ENCODE results near the gene KRT33A.
"Not testable (repeated sequence)": the region's sequence is repeated elsewhere in the genome, so short reads cannot be mapped to it uniquely, and the experiment has no call there.

Gene KRT33A

DNA sequence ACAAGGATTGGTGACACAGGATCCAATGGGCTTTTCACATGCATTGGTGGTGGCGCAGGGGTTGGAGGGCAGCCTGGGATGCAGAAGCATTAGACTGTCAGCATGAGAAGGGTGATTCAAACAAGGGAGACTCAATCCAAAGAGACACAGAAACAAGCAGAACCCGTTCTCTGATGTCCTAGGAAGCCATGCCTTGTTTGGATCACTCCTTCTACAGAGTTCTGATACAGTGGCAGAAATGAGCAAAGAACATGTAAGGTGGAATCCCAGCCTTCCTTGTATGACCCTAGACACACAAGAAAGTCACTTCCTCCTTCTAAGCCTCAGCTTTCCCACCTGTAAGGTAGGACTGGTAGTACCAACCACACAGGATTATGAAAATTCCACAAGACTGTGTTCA is 13.3 kb upstream of the KRT33A start:
- no peak for DNase-seq (ENCODE audit: low read depth)

DNA sequence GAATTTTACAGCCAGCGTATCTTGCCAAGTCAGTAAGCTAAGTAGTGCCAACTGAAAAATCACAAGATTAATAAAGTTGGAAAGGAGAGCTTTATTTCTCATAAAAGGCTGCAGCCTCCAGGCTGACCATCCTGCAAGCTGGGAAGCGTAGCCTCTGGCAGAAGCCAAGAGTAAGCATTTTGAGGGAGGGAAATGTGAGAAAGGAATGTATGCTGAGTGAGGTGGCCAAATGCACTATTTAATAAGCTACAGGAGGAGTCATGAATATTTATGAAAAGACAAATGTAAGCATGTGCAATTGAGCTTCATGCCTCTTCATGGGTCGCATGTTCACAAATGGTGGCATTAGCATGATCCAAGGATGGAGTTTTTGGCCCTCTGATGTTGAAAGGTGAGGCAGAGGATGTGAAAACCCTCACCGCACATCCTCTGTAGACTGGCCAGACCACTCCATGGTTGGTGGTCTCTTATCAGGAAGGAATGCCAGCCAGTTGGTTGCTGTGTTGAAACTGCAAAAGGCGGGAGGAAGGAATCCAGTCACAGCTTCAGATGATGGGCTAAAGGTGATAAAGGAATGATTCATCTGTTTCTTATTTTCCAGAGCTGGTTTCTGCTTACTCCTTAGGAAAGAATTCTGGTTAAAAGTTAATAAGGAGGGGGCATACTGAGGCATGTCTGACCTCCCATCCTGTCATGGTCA is 9.8 kb upstream of the KRT33A start:
- DNase-seq (ENCODE audit: low read depth): no peak

DNA sequence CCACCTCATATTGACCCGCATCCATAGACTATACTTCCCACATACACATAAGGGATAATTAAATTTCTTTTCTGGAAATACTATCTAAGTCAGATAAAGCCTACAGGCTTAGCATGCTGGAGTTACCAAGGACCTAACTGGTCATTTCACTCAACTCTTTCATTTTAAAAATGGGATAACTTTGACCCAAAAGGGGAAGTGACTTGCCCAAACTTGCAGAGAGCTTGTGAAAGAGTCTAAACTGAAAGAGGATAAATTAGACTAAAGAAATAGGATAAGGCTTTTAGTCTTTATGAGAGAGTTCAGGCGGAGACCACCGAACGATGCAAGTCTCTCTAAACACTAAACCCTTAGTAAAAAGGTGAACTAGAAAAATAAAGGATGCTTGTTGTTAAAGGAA is 3.9 kb upstream of the KRT33A start:
- no peak for DNase-seq (ENCODE audit: low read depth)

DNA sequence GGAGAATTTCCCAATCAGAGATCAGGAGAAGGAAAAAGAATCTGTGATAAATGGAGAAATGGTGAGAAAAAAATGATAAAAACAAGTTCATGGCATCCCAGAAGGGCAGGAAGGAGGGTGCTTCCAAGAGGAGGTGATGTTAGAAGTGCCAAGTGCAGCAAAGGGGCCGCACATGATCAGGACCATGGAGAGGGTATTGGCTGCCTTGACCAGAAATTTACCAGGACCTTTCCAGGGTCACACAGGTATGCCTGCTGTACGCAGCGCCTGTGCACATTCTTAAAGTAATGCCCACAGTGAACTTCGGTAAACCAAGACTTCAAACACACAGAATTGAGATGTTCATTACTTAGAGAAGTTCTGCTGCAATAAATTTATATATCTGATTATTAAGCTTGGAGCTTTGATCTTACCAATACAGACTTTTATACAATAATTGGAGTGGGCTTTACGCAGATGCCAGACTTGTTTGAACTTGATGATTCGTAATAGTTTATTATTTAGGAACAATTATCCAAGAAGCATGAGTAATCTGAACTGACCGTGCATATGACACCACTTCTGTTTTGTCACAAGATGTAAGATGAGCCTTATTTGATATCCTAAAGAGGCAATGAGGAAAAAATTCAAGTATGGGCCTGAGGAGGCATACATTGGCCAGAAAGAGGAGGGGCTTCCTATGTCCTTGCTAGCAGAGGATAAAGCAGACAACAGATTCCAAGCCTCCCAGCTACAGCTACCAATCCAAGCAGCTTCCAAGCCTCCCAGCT is 2.2 kb upstream of the KRT33A start:
- DNase-seq (ENCODE audit: low read depth): no peak

DNA sequence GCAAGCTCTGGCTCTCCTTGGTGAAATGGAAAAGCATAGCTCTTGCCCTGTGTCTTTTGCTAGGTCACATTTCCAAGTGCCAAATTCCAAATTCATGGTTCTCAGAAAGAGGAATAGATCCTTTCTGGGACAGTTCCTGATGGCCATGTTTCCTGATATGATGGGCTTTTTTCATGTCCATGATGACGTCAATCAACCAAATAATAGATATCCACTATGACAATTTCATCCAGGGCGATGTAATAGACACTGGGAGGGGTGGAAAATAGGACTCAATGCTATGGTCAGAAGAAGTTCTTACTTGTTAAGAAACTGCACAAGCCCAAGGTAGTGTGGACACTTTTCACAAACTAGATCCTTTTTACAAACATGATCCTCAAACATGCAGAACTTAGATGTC is 549 bp upstream of the KRT33A start:
- no peak for DNase-seq (ENCODE audit: low read depth)

DNA sequence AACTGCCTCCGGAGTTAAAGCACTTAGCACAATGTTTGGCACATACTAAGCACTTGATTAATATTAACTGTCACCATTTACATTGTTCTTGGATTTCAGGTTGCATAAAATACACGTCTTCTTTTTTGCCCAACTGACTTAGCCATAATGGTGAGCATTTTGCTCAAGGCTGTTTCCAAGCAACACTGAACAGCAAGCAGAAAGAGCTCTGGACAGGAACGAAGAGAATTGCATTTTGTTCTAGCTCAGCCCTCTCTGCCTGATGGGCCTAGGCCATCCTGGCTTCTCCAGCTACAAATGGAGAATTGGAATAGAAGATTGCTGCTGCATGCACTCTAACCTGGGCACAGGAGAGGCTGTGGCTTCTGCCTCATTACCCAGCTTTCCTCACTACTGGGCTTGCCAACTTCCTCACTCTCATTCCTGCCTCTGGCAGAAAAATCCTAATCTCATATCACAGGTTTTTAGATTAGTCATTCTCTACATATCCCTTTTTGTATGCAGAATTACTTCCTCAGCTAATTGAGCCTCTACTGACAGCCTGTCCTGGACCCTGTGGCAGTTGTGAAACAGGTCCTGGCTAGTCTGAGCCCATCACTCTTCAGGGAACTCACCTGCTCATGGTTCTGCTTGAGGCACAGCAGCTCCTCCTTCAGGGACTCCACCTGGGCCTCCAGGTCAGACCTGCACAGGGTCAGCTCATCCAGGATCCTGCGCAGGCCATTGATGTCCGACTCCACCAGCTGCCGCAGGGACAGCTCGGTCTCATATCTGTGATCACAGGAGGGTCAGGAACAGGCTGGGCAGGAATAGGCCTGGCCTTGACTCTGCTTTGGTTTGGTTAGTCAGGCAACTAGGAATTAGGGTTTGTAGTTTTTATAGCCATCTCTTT is 2.5 kb downstream of the KRT33A start:
- DNase-seq (ENCODE audit: low read depth): no peak

DNA sequence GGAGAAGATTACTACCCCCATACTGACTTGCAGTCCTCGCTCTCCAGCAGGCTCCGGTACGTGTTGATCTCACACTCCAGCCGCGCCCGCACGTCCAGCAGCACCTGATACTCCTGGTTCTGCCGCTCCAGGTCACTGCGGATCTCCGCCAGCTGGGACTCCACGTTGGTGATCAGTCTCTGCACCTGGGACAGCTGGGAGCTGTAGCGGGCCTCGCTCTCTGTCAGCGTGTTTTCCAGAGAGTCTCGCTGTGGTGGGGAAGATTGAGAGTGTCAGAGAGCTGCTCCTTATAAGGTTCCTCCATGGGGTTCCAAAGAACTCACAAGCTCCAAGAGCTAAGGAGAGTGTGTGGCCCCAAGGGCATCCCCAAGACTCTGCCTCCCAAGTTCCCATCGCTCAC is 4.2 kb downstream of the KRT33A start:
- not testable (repeated sequence) for DNase-seq (ENCODE audit: low read depth)

DNA sequence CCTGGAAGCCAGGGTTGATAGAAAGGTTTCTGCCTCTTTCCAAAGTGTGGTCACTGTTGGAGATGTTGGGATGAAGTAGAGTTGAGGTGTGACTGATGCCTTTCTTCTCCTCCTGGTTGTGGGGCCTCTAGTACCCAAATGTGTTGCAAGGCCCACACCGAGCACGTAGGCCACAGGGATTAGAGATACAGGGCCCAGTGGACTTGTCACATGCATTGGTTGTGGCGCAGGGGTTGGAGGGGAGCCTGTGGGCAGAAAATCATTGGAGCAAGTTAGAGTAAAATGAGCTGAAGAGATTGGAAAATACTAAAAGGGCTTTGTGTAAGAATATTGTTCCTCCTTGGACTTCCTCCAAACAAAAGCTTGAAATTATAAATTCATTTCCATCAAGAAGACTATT is 4.6 kb downstream of the KRT33A start:
- DNase-seq (ENCODE audit: low read depth): no peak

DNA sequence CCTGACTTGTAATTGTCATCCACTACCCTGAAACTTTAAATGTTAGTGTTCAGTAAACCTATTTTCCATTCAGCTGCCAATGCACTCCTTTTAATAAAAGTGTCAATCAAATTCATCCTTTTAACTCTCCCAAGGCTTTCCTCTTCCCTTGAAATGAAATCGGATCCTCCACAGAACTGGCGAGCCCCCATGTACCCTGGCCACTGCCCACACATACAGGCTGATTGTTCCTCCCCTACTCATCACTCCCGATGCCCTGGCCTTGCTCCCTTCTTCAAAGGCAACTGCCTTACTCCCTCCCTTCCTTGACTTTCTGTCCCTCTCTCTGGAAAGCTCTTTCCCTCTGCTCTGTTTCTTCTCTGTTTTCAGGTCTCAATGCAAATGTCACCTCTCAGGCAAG is 7.6 kb downstream of the KRT33A start:
- no peak for DNase-seq (ENCODE audit: low read depth)

DNA sequence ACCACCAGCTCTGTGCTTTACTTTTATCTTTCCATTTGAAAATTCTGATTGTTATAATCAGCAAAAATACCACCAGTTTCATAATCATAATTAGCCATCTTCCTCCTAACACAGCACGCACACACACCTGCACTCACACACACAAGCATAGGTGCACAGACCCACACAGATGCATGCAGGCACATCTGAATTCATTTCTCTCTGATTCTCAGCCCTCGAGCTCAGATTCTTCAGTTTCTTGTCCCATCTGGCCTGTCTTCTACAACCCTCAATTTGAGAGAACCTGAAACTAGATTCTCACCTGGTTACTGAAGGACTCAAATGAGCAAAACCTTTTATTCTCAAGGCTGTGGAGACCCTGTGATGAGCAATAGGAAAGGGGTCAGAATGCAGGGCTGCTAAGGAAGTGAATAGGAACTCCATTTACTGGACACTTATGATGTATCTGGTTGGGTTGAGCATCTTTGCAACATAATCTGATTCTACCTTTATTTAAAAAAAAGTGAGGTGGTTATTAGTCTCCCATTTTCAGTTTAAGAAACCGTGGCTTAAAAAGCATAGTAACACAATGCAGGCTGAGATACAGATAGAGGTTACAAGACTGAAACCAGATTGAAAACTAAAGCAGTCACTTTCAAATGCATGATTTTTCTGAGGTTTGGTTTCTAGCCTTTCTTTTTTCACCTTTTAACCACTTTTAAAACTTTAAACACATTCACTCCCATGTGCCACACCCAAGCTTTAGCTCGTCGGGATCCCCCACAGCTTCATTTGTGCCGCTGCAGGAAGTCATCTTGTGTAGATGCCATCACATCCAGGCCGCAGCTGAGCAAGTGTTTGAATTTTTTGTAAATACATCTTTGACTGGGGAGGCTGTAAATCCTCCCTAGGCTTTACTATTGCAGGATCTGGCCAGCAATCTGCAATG is 9.4 kb downstream of the KRT33A start:
- no peak for DNase-seq (ENCODE audit: low read depth)

DNA sequence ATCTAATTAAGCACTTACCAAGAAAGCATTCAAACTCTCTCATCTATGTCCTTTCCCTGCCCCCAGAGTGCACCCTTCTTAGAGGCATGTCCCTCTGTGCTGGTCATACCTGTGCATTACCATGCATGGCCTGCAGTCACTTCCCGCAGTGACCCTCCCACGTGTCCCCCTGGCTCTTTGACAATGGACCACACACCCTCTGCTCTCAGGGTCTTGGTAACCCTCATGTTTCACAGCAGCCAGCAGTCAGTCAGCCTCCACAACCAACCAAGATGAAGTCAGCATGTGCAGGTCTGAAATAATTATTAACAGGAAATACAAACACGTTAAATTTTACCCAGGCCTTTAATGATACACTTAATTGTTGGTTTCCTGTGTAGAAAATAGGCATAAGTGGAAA is 10.1 kb downstream of the KRT33A start:
- no peak for DNase-seq (ENCODE audit: low read depth)

DNA sequence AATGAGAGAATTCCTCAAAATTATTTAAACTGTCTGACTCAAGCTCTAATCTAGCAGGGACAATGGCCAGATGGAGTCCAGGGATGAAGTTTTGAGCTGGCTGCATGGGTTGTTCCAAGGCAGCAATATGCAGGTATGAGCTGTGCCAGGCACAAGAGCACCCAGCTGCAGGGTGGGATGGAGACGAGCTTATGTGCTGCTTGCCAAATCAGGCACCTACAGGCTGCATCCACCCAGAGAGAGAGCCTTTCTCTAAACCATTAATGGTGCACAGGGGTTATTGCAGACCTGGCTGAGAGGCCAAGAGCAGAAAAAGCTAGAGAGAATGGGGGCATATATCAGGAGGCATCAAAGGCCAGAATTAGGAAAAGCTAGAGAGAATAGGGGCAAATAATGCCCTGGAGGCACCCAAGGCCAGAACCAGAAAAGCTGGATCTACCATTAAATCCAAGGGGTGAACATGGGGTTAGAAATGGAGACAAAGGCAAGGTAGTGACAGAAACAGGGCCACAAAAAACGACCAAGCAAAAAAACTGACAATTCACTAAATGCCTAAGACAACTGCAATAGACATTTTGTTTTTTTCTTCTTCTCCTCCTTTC is 11.0 kb downstream of the KRT33A start:
- no peak for DNase-seq (ENCODE audit: low read depth)

DNA sequence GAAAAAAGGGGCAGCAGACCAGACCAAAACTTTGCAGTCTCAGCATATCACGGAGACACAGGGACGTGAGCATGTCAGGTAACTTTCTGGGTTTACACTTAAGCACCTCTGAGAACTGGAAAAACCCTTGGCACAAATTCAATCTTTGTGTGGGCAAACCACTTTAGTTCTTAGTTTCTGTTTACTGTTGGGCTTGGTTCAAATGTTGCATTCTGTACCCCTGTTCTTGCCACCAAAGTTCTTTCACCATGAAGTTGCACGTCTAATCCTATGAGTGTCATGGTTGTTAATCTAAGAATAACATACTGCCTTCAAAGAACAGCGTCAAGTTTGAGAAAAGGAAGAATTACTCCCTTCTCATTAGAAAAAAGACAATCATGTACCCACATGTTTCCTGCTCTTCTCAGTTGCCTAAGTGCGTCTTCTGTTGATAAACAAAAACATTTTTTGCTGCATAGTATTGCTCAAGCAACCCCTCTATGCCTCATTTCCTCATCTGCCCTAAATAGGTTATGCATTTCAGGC is 11.6 kb downstream of the KRT33A start:
- DNase-seq (ENCODE audit: low read depth): no peak

DNA sequence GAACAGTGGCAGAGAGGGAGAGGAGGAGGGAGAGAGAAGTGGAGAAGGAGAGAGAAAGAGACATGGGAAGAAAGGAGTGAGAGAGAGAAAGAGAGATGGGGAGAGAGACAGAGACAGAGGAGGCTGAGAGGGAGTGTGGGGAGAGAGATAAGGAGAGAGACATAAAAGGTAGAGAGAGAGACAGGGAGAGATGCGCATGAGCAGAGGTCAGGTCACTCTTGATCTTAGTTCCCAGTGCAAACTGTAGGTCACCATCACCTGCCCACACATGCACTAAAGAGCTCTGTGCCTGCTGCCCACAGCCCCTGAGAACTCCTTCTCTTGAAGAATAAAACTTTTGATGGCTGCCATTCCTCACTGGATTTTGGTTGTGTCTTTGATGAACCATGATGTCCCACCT is 14.9 kb downstream of the KRT33A start:
- DNase-seq (ENCODE audit: low read depth): no peak

DNA sequence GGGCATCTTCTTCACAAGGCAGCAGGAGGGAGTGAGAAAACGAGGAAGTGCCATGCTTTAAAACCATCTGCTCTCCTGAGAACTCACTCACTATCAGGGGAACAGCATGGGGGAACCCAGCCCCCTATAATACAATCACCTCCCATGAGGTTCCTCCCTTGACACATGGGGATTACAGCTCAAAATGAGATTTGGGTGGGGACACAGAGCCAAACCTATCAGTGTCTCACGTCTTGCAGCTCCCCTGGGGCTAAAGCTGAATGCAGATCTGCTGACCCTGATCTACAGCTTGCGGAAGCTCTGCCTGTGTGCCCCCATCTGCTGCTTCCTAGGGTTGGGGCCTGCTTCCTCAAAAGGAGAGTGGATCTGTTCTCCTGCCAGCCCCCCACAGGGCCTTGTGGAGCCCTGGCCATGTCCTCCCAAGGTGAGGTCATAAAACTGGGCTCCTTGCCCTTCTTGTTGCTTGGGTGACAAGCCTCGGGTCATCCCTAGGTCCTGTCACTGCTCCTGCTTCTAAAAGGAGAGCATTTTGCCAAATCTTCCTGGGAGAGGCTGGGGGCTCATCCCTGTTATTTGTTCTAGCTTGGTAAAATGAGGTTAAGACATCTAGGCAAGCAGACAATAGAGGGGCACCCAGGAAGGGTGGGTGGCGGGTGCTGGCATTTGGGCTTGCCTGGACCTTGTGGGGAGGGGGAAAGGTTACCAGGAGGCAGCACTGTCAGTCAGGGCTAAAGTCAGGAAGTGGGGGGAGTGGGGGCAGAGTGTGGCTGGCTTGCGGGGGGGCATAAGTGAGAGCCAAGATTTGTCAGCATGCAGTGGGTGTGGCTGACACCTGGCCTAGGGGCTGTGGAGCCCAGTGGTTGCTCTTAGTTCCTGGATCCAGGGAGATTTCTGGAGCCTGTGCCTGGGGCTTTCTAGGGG is 16.0 kb downstream of the KRT33A start:
- DNase-seq (ENCODE audit: low read depth): no peak

DNA sequence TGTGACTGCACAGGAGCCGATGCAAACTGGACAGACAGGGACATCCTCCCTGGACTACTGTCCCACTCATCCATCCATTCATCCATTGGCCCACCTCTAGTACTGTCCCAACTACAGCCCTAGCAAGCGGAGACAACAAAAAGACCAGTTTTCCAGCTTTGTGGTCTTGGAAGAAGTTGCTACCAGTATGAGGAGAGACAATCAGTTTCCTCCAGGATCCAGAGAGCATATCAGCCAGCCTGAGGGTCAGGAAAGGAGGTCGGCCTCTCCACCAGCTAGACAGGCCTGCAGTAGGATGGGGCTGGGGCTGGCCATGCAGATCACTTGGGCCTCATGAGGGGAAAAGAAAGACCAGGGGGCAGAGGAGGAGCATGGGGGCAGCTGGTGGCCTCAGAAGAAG is 16.8 kb downstream of the KRT33A start:
- no peak for DNase-seq (ENCODE audit: low read depth)

DNA sequence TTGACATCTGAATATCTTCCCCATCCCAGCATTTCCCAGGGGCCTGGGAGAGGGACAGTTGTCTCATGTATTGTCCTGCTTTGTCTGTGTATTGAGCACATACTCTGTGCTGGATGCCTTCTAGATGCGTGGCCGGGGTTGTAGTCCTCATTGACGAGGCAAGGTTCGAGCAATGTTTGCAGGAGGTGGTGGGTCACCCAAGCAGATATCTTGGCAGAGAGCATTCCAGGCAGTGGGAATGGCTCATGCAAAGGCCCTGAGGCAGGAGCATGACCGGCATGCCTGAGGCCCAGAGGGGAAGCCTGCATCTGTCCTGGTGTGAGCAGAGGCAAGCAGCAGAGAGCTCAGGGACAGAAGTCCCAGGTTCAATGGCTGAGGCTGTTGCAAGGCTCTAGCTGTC is 17.5 kb downstream of the KRT33A start:
- no peak for DNase-seq (ENCODE audit: low read depth)

DNA sequence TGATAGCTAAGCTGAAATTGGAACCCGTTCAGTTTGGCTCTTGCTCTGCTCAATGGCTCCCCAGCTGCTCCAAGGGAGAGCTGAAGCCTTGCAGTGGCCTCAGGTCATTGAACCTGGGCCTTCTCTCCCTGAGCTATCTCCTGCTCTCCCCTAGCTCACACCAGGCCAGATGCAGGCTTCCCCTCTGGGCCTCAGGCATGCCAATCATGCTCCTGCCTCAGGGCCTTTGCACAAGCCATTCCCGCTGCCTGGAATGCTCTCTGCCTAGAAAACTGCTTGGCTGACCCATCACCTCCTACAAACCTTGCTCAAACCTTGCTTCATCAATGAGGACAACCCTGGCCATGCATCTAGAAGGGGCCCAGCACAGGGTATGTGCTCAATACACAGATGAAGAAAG is 18.4 kb downstream of the KRT33A start:
- no peak for DNase-seq (ENCODE audit: low read depth)

DNA sequence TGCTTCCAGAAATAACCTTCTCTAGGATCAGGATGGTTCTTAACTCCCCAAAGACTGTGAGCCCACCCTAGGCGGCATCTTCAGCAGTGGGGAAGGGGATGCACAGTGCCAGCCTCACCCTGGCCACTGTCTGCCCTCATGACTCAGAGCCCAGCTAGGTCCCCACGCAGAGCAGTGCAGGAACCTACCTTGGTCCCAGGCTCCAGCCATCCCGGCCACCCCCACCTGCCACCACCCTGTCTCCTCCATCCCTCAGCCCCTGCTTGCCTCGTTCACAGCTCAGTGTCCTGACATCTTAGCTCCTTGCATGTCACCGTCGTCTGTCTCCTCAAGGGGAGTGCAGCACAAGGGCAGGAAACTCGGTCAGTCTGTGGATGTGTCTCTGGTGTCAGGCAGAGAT is 19.0 kb downstream of the KRT33A start:
- no peak for DNase-seq (ENCODE audit: low read depth)

All from stimulated activated CD8-positive, alpha-beta memory T cell treated with anti-CD3 and anti-CD28 coated beads, Interleukin-15, amount 100 ng/mL, for 1 hour (primary cell).